OCI-LY3 (cell line): ENCODE results near the gene SLC2A4RG.

Experiments used
- H2AFZ ChIP-seq: fragments of 200-600, 300-600 bp; shearing (Covaris generic); 2 replicates; pipeline ENCODE4 v1.6.0; 2014; ENCODE audit warnings: antibody characterized with exemption, low read depth, low read length
- H3K27ac ChIP-seq: fragments of 200-600, 300-600 bp; sonication (generic); 2 replicates; pipeline ENCODE4 v1.5.1; 2014; ENCODE audit warnings: mild to moderate bottlenecking, low read length, moderate library complexity, mixed read lengths
- H3K27me3 ChIP-seq: fragments of 200-600, 300-600 bp; sonication (generic); 2 replicates; pipeline ENCODE4 v1.6.1; 2014; ENCODE audit warnings: low read depth, low read length, mixed read lengths
- H3K36me3 ChIP-seq: fragments of 200-600, 300-600 bp; sonication (generic); replicated peaks from 2 replicates; pipeline ENCODE3; 2014; ENCODE audit warnings: low read depth, low read length, mixed read lengths
- H3K4me1 ChIP-seq: fragments of 300-600, 200-600 bp; sonication (generic); 2 replicates; pipeline ENCODE4 v1.6.1; 2014; ENCODE audit warnings: low read length, mixed read lengths
- H3K4me2 ChIP-seq: fragments of 200-600, 300-600 bp; sonication (generic); 2 replicates; pipeline ENCODE4 v1.6.1; 2014; ENCODE audit warnings: low read length, mixed read lengths
- H3K4me3 ChIP-seq: fragments of 300-600, 200-600 bp; sonication (generic); 2 replicates; pipeline ENCODE4 v1.5.1; 2014; ENCODE audit warnings: antibody characterized with exemption, mild to moderate bottlenecking, low read length, moderate library complexity
- H3K79me2 ChIP-seq: fragments of 300-600, 200-600 bp; shearing (Covaris generic); 2 replicates; pipeline ENCODE4 v1.6.1; 2014; ENCODE audit warnings: mild to moderate bottlenecking, low read length, mixed read lengths
- H3K9ac ChIP-seq: fragments of 300-600, 200-600 bp; shearing (Covaris generic); 2 replicates; pipeline ENCODE4 v1.6.0; 2014; ENCODE audit warnings: mild to moderate bottlenecking, low read length, moderate library complexity
- H3K9me3 ChIP-seq: fragments of 200-600, 300-600 bp; shearing (Covaris generic); 2 replicates; pipeline ENCODE4 v1.6.1; 2014; ENCODE audit warnings: low read length, mixed read lengths; ENCODE audit not compliant: insufficient read depth
- H4K20me1 ChIP-seq: fragments of 200-600, 300-600 bp; sonication (generic); 2 replicates; pipeline ENCODE4 v1.6.1; 2016; ENCODE audit warnings: low read length, mixed read lengths; ENCODE audit not compliant: insufficient read depth
- EZH2phosphoT487 ChIP-seq: fragments of 200-600 bp; shearing (Covaris generic); IDR thresholded peaks from 2 replicates; pipeline ENCODE4 v1.6.1; 2018; ENCODE audit warnings: antibody characterized with exemption, mixed run types, low read depth
- TF ChIP-seq, protein P1 (sequence below): fragments of 200-600, 300-600 bp; sonication (generic); IDR thresholded peaks from 2 replicates; pipeline ENCODE4 v1.5.1; 2014; ENCODE audit warnings: antibody characterized with exemption, low read length, low read depth

The SLC2A4RG gene

GRCh38 chr20:63737945-63738686, 1.5 kb upstream of the SLC2A4RG start:
- Histone ChIP-seq H4K20me1 (no peaks in the 10 kb centered on the region), H3K4me3 (peak overlapping the region; percentile 78), H3K4me1 (peaks cover 36% of the 10 kb centered on the region), H3K4me2 (peak overlapping the region; percentile 91), H3K27ac (peak overlapping the region; percentile 79), H3K36me3 (peaks cover 10% of the 10 kb centered on the region), H3K9me3 (no peaks in the 10 kb centered on the region), H3K9ac (peak overlapping the region; percentile 77; the same call in 1 of the 2 replicates), H3K79me2 (no peaks in the 10 kb centered on the region), H2AFZ (no peak overlapping the region), H3K27me3 (no peaks in the 10 kb centered on the region)
- TF ChIP-seq, protein P1, sequence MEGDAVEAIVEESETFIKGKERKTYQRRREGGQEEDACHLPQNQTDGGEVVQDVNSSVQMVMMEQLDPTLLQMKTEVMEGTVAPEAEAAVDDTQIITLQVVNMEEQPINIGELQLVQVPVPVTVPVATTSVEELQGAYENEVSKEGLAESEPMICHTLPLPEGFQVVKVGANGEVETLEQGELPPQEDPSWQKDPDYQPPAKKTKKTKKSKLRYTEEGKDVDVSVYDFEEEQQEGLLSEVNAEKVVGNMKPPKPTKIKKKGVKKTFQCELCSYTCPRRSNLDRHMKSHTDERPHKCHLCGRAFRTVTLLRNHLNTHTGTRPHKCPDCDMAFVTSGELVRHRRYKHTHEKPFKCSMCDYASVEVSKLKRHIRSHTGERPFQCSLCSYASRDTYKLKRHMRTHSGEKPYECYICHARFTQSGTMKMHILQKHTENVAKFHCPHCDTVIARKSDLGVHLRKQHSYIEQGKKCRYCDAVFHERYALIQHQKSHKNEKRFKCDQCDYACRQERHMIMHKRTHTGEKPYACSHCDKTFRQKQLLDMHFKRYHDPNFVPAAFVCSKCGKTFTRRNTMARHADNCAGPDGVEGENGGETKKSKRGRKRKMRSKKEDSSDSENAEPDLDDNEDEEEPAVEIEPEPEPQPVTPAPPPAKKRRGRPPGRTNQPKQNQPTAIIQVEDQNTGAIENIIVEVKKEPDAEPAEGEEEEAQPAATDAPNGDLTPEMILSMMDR = no peak
- no peak for TF ChIP-seq EZH2phosphoT487

- TF ChIP-seq EZH2phosphoT487 = no peak
- TF ChIP-seq, protein P1 = no peak
- H4K20me1 ChIP-seq = no peaks in the 10 kb centered on the region
- H3K9me3 ChIP-seq = no peaks in the 10 kb centered on the region
- H2AFZ ChIP-seq = no peak overlapping the region
- peak overlapping the region; percentile 91 for H3K4me2 ChIP-seq
- peaks cover 36% of the 10 kb centered on the region for H3K4me1 ChIP-seq
- peak overlapping the region; percentile 45; the same call in 1 of the 2 replicates for H3K27ac ChIP-seq
- H3K36me3 ChIP-seq = peaks cover 16% of the 10 kb centered on the region
- no peaks in the 10 kb centered on the region for H3K27me3 ChIP-seq
- peak overlapping the region; percentile 78 for H3K4me3 ChIP-seq
- H3K79me2 ChIP-seq = no peaks in the 10 kb centered on the region
- peak overlapping the region; percentile 76 for H3K9ac ChIP-seq
These were observed 868 bp upstream of the SLC2A4RG start for GRCh38 chr20:63738687-63739129.

DNA sequence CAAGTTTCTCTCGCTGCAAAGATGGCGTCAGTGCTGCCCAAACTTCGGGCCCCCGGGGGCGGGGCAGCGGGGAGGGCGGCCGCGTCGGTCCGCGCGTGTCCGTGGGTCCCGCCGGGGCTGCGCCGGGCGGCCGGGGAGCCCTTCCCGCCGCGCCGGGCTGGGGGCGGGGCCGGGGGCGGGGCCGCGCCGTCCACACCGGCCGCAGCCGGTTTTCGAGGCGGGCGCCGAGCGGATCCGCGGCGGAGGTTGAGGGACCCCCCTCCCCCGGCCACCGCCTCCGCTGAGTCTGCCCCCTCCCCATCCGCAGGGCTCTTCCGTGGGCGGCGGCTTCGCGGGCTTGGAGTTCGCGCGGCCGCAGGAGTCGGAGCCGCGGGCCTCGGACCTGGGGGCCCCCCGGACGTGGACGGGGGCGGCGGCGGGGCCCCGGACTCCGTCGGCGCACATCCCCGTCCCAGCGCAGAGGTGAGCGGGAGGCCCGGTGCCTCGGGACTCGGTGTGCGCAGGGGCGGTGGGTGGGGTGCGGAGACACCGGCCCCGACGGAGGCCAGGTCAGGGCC, 572 bp downstream of the SLC2A4RG start:
- Histone ChIP-seq H3K27ac (peak overlapping the region; percentile 20), H2AFZ (no peak overlapping the region), H3K9ac (peak overlapping the region; percentile 70)

More for the DNA sequence above, 572 bp downstream of the SLC2A4RG start:
- Histone ChIP-seq H3K36me3 (peaks cover 17% of the 10 kb centered on the region), H3K9me3 (no peaks in the 10 kb centered on the region), H3K27me3 (no peaks in the 10 kb centered on the region), H3K79me2 (no peaks in the 10 kb centered on the region), H3K4me2 (peak overlapping the region; percentile 84), H3K4me3 (peak overlapping the region; percentile 89), H4K20me1 (no peaks in the 10 kb centered on the region), H3K4me1 (peaks cover 36% of the 10 kb centered on the region)
- no peak for TF ChIP-seq EZH2phosphoT487
- TF ChIP-seq, protein P1 = no peak
